Neutrophil (primary cell): Measurements from ENCODE around the gene MCC.

Source experiments
- H3K27ac ChIP-seq: fragments of 200-600 bp; sonication (generic); 2 replicates; pipeline ENCODE4 v1.5.1; 2016; ENCODE audit warnings: mild to moderate bottlenecking, moderate library complexity
- H3K27me3 ChIP-seq: fragments of 200-600 bp; sonication (generic); 2 replicates; pipeline ENCODE4 v1.6.0; 2016; ENCODE audit warnings: mild to moderate bottlenecking
- H3K36me3 ChIP-seq: fragments of 200-600 bp; sonication (generic); 2 replicates; pipeline ENCODE4 v1.5.1; 2017
- H3K4me1 ChIP-seq, 2 experiments: fragments of 200-600 bp in 1 of 2; sonication (generic) in 1 of 2; 1 replicate in 1 of 2; 2 replicates in 1 of 2; pipeline versions ENCODE4 v1.5.1 to v1.6.1; 2013 to 2016; ENCODE audit warnings: low read depth in 1 of 2, low read length in 1 of 2, mild to moderate bottlenecking in 1 of 2, moderate library complexity in 1 of 2; ENCODE audit not compliant: control insufficient read depth in 1 of 2, insufficient read depth in 1 of 2
- H3K4me3 ChIP-seq, 2 experiments: fragments of 200-600 bp in 1 of 2; sonication (generic) in 1 of 2; 1 replicate in 1 of 2; 2 replicates in 1 of 2; pipeline ENCODE4 v1.5.1; 2013 to 2016; ENCODE audit warnings: low read depth in 1 of 2, low read length in 1 of 2, mild to moderate bottlenecking in 1 of 2, moderate library complexity in 1 of 2
- H3K9me3 ChIP-seq: fragments of 200-600 bp; sonication (generic); 2 replicates; pipeline ENCODE4 v1.5.1; 2016
- CTCF ChIP-seq: fragments of 200-600 bp; sonication (generic); IDR thresholded peaks from 2 replicates; pipeline ENCODE4 v1.5.1; 2016; ENCODE audit warnings: antibody characterized with exemption

Gene MCC

GRCh38 chr5:113293068-113293974 is 194.9 kb downstream of the MCC start:
- no peaks in the 10 kb centered on the region for H3K36me3 ChIP-seq
- H3K27me3 ChIP-seq = peaks cover 92% of the 10 kb centered on the region
- peaks cover 0 to 7% of the 10 kb centered on the region in 2 experiments for H3K4me1 ChIP-seq
- no peak for TF ChIP-seq CTCF
- no peaks in the 10 kb centered on the region for H3K9me3 ChIP-seq
- no peak overlapping the region for H3K4me3 ChIP-seq
- H3K27ac ChIP-seq = no peak overlapping the region

- no peak for TF ChIP-seq CTCF
- peaks cover 88% of the 10 kb centered on the region for H3K27me3 ChIP-seq
Observed at GRCh38 chr5:113292462-113292861, 195.8 kb downstream of the MCC start.

GRCh38 chr5:113283558-113283957 is 204.7 kb downstream of the MCC start:
- Histone ChIP-seq H3K4me1 (no peaks in the 10 kb centered on the region), H3K36me3 (no peaks in the 10 kb centered on the region), H3K4me3 (no peak overlapping the region), H3K27ac (no peak overlapping the region), H3K27me3 (peaks cover 6% of the 10 kb centered on the region), H3K9me3 (no peaks in the 10 kb centered on the region)
- no peak for TF ChIP-seq CTCF

More at GRCh38 chr5:113292462-113292861, 195.8 kb downstream of the MCC start:
- Histone ChIP-seq H3K9me3 (no peaks in the 10 kb centered on the region), H3K27ac (no peak overlapping the region), H3K4me1 (peaks cover 0 to 7% of the 10 kb centered on the region in 2 experiments), H3K4me3 (no peak overlapping the region), H3K36me3 (no peaks in the 10 kb centered on the region)

GRCh38 chr5:113282472-113282871 is 205.8 kb downstream of the MCC start:
- Histone ChIP-seq H3K36me3 (no peaks in the 10 kb centered on the region), H3K9me3 (no peaks in the 10 kb centered on the region), H3K27me3 (no peaks in the 10 kb centered on the region), H3K4me1 (no peaks in the 10 kb centered on the region), H3K4me3 (no peak overlapping the region), H3K27ac (no peak overlapping the region)
- no peak for TF ChIP-seq CTCF

- Histone ChIP-seq H3K27me3 (no peaks in the 10 kb centered on the region), H3K36me3 (no peaks in the 10 kb centered on the region), H3K27ac (no peak overlapping the region), H3K4me3 (no peak overlapping the region), H3K9me3 (no peaks in the 10 kb centered on the region), H3K4me1 (no peaks in the 10 kb centered on the region)
- TF ChIP-seq CTCF = no peak
Observed at GRCh38 chr5:113281194-113281593, 207.1 kb downstream of the MCC start.
